Endothelial cell (in vitro differentiated cells): ENCODE results near the gene KRTCAP3. TPM values are rescaled to one million over a fixed set of nuclear protein-coding genes. Genes with fewer than 3 reads are reported as not detected.
A peak's percentile ranks its signal among the peaks of the same experiment; 100 is the strongest.

Experiments used
- DNase-seq: peaks from one replicate; pipeline ENCODE4 v3.0.0; 2021; ENCODE audit warnings: low spot score
- H3K27ac Mint-ChIP-seq: one replicate; pipeline ENCODE4 v1.8.0; 2021; ENCODE audit warnings: mixed read lengths, inconsistent platforms; ENCODE audit not compliant: unreplicated experiment
- H3K27me3 Mint-ChIP-seq: one replicate; pipeline ENCODE4 v1.8.0; 2021; ENCODE audit warnings: mild to moderate bottlenecking, moderate library complexity, mixed read lengths, inconsistent platforms; ENCODE audit not compliant: unreplicated experiment
- H3K36me3 Mint-ChIP-seq: one replicate; pipeline ENCODE4 v1.8.0; 2021; ENCODE audit warnings: mild to moderate bottlenecking, low read depth, mixed read lengths, inconsistent platforms; ENCODE audit not compliant: unreplicated experiment
- H3K4me1 Mint-ChIP-seq: one replicate; pipeline ENCODE4 v1.8.0; 2021; ENCODE audit warnings: mild to moderate bottlenecking, mixed read lengths, inconsistent platforms; ENCODE audit not compliant: unreplicated experiment
- H3K4me3 Mint-ChIP-seq: one replicate; pipeline ENCODE4 v1.8.0; 2021; ENCODE audit warnings: mild to moderate bottlenecking, mixed read lengths, inconsistent platforms; ENCODE audit not compliant: unreplicated experiment
- H3K9me3 Mint-ChIP-seq: one replicate; pipeline ENCODE4 v1.8.0; 2021; ENCODE audit warnings: mixed read lengths, inconsistent platforms; ENCODE audit not compliant: unreplicated experiment
- CTCF ChIP-seq: fragments of 200-600 bp; sonication (generic); IDR thresholded peaks from one replicate; pipeline ENCODE4 v1.5.0; 2021; ENCODE audit warnings: antibody characterized with exemption; ENCODE audit not compliant: unreplicated experiment
- total RNA-seq: library from RNA; stranded (reverse); fragmentation: NEBNext Ultra II Directional; extraction: Animal tissue kit (Norgen Biotek cat#: 25700); gene quantifications from one replicate; pipeline ENCODE4 v1.2.1, GENCODE V29; 2021; ENCODE audit not compliant: unreplicated experiment

Gene KRTCAP3
- total RNA-seq, 1 donor from 2014 or later = 4.6 TPM

GRCh38 chr2:27441226-27441926 is 805 bp upstream of the KRTCAP3 start:
- peaks cover 17% of the 10 kb centered on the region for H3K4me1 Mint-ChIP-seq
- no peaks in the 10 kb centered on the region for H3K9me3 Mint-ChIP-seq
- no peak for DNase-seq
- peak overlapping the region; percentile 60 for H3K4me3 Mint-ChIP-seq
- H3K36me3 Mint-ChIP-seq = peaks cover 38% of the 10 kb centered on the region
- no peak overlapping the region for H3K27ac Mint-ChIP-seq
- TF ChIP-seq CTCF = no peak
- H3K27me3 Mint-ChIP-seq = peaks cover 6% of the 10 kb centered on the region

- Mint-ChIP-seq H3K9me3 (no peaks in the 10 kb centered on the region), H3K36me3 (peaks cover 45% of the 10 kb centered on the region), H3K4me1 (peaks cover 17% of the 10 kb centered on the region), H3K4me3 (peak overlapping the region; percentile 22), H3K27ac (no peak overlapping the region), H3K27me3 (peaks cover 6% of the 10 kb centered on the region)
- TF ChIP-seq CTCF = no peak
- DNase-seq = no peak
These were observed 720 bp downstream of the KRTCAP3 start for GRCh38 chr2:27442920-27443282.

- no peak for DNase-seq
- Mint-ChIP-seq H3K4me1 (peaks cover 17% of the 10 kb centered on the region), H3K27me3 (peaks cover 8% of the 10 kb centered on the region), H3K27ac (no peak overlapping the region), H3K36me3 (peaks cover 51% of the 10 kb centered on the region), H3K9me3 (no peaks in the 10 kb centered on the region), H3K4me3 (no peak overlapping the region)
- TF ChIP-seq CTCF = no peak
These were observed 3.0 kb downstream of the KRTCAP3 start for GRCh38 chr2:27445155-27445554.

GRCh38 chr2:27445615-27446014 is 3.4 kb downstream of the KRTCAP3 start:
- no peak overlapping the region for H3K27ac Mint-ChIP-seq
- no peak for TF ChIP-seq CTCF
- peaks cover 6% of the 10 kb centered on the region for H3K27me3 Mint-ChIP-seq
- H3K36me3 Mint-ChIP-seq = peaks cover 48% of the 10 kb centered on the region
- no peaks in the 10 kb centered on the region for H3K9me3 Mint-ChIP-seq
- H3K4me3 Mint-ChIP-seq = no peak overlapping the region
- peaks cover 17% of the 10 kb centered on the region for H3K4me1 Mint-ChIP-seq
- DNase-seq = no peak

- TF ChIP-seq CTCF = no peak
- H3K36me3 Mint-ChIP-seq = peaks cover 44% of the 10 kb centered on the region
These were observed 3.9 kb downstream of the KRTCAP3 start for GRCh38 chr2:27446057-27446456.

More at GRCh38 chr2:27446057-27446456, 3.9 kb downstream of the KRTCAP3 start:
- Mint-ChIP-seq H3K4me1 (peaks cover 16% of the 10 kb centered on the region), H3K27ac (no peak overlapping the region), H3K9me3 (no peaks in the 10 kb centered on the region), H3K27me3 (peaks cover 6% of the 10 kb centered on the region), H3K4me3 (no peak overlapping the region)
- DNase-seq = no peak
